K562 treated with DMSO at 1 percent for 12 hours (cell line): Measurements from ENCODE around the gene VWA7. TPM values are rescaled to one million over a fixed set of nuclear protein-coding genes. Genes with fewer than 3 reads are reported as not detected.

Experiments
- total RNA-seq: library from RNA; unstranded; fragments of 300-600 nt; gene quantifications from 2 replicates; pipeline ENCODE4 v1.2.3, GENCODE V29; 2022; ENCODE audit not compliant: insufficient read depth

Gene VWA7, protein sequence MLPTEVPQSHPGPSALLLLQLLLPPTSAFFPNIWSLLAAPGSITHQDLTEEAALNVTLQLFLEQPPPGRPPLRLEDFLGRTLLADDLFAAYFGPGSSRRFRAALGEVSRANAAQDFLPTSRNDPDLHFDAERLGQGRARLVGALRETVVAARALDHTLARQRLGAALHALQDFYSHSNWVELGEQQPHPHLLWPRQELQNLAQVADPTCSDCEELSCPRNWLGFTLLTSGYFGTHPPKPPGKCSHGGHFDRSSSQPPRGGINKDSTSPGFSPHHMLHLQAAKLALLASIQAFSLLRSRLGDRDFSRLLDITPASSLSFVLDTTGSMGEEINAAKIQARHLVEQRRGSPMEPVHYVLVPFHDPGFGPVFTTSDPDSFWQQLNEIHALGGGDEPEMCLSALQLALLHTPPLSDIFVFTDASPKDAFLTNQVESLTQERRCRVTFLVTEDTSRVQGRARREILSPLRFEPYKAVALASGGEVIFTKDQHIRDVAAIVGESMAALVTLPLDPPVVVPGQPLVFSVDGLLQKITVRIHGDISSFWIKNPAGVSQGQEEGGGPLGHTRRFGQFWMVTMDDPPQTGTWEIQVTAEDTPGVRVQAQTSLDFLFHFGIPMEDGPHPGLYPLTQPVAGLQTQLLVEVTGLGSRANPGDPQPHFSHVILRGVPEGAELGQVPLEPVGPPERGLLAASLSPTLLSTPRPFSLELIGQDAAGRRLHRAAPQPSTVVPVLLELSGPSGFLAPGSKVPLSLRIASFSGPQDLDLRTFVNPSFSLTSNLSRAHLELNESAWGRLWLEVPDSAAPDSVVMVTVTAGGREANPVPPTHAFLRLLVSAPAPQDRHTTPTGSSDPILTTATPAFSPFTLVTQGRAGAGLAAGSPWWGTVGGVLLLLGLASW
- total RNA-seq: 1.5 and 6.2 TPM in 2 replicates

DNA sequence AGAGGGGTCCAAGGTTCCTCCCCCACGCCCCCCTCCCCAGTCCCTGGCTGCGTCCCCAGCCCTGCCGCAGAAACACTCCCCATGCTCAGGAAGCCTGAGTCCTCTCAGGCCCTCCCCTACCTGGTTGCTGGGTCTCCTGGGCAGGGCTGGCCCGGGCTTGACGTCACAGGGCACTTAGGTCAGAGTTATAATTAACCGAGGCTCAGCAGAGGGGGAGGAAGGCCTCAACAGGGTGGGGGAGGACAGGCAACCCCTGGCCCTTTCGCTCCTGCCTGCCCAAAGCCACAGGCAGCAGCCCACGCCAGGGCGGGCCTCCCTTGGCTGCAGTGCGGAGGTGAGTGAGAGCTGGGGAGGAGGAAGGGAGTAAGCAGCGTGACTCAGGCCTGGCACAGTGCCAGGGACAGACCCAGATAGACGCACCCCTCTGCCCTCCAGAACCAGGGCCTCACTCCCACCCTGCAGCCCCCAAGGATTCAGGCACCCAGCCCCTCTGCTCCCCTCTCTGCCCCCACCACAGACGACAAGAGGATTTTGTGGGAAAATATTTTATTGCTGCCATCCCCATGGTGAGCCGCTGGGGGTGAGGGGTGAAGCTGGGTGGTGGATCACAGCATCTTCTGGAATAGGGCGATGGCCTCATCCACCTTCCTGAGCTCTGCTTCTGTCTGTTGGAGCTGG lies at the start of gene VWA7:
TSS of gene VWA7 (minus strand) at position 340 of the 678 bp plus-strand sequence. CDS start 549 bp downstream, outside the sequence.

DNA sequence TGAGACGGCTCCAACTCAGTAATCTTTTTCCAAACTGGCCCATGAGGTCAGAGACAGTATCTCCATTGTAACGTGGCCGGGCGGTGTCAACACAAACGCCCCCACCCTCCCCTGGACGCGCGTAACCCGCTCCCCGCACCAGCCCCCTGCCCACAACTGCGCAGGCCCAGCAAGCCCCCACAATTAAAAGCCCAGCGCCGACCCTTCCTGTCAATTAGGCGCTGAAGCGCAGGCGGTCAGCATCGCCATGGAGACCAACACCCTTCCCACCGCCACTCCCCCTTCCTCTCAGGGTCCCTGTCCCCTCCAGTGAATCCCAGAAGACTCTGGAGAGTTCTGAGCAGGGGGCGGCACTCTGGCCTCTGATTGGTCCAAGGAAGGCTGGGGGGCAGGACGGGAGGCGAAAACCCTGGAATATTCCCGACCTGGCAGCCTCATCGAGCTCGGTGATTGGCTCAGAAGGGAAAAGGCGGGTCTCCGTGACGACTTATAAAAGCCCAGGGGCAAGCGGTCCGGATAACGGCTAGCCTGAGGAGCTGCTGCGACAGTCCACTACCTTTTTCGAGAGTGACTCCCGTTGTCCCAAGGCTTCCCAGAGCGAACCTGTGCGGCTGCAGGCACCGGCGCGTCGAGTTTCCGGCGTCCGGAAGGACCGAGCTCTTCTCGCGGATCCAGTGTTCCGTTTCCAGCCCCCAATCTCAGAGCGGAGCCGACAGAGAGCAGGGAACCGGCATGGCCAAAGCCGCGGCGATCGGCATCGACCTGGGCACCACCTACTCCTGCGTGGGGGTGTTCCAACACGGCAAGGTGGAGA lies 38.1 kb upstream of the VWA7 start, which contains the start of the genes HSPA1A and HSPA1L:
TSS of gene HSPA1A (plus strand) at position 519 of the 814 bp plus-strand sequence. CDS start at position 733, 214 bp downstream.
TSS of gene HSPA1L (minus strand) at position 259 of the 814 bp plus-strand sequence. CDS start 3,311 bp downstream, outside the sequence.

DNA sequence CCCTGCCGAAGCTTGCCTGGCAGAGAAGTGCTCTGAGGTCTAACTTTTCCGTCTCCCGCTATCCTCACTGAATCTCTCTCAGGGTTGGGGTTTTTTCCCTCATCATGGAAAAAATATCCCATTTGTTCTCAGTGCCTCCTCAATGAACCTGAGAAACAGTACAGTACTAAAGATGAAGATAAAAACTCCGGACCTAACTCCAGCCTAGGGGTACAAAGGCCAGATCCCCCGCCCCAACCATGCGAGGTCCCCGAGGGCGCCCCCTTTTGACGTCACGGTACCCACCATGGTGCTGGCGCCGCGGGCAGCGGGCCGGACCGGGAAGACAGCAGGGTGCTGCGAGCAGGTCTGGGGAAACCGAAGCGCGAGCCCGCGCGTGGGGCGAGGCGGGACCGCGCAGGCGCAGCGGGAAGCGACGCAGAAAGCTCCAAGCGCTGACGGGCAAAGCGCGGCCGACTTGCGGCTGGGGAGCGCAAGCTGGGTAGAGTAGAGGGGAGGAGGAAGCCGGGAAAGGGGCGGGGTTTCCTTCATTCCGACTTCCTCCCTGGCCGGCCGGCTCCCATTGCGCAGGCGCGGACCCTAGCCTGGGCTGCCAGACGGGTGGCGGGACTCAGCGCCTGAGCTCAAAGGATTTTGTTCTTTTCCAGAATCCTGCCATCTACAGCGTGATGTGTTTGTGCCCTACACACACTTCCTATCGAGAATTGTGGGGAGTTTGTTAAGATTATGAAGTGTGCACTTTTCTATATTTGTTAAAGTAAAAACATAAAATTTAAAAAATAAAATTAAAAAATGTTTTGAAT lies 29.5 kb upstream of the VWA7 start, which contains the start of gene LSM2:
TSS of gene LSM2 (minus strand) at position 497 of the 803 bp plus-strand sequence. CDS start at position 288, 209 bp downstream.

DNA sequence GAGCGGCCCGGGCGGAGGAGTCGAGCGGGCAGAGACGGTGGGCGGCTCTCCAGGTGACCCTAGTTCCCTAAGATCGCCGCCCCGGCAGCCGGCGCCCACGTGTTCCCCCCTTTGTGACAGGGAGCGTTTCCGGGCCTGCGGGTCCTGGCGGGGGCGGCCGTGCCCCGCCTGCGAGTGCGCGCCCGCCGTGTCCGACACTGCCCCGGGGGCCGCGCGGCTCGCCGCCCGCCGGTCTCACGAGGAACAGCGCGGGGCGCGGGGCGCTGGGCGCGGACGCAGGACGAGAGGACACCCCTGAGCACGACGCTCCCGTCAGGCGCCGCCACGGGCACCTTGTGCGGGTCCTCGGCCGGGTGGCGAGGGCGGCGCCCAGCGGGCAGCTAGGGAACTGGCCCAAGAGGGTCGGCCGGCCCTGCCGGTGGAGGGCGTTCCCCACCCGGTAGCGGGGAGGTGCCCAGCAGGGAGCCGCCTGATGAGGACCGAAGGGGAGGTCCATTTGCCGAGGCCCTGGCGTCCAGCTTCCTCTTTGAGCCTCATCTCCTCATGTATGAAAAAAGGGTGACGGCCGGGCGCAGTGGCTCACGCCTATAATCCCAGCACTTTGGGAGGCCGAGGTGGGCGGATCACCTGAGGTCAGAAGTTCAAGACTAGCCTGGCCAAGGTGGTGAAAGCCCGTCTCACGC lies 18.6 kb upstream of the VWA7 start, which contains the start of gene VARS1:
TSS of gene VARS1 (minus strand) at position 137 of the 683 bp plus-strand sequence. CDS start 535 bp downstream, outside the sequence.

DNA sequence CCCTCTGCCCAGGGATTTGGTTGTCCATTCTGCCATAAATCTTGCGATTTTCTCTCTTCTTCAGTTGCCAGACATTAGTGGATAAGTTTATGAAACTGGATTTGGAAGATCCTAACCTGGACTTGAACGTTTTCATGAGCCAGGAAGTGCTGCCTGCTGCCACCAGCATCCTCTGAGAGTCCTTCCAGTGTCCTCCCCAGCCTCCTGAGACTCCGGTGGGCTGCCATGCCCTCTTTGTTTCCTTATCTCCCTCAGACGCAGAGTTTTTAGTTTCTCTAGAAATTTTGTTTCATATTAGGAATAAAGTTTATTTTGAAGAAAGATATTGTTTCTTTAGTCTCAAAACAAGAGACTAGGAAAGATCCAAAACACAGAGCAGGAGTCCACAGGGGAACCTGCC lies 14.8 kb downstream of the VWA7 start, which contains the start of gene SAPCD1:
TSS of gene SAPCD1 (plus strand) at position 301 of the 400 bp plus-strand sequence. CDS start 399 bp downstream, outside the sequence.

DNA sequence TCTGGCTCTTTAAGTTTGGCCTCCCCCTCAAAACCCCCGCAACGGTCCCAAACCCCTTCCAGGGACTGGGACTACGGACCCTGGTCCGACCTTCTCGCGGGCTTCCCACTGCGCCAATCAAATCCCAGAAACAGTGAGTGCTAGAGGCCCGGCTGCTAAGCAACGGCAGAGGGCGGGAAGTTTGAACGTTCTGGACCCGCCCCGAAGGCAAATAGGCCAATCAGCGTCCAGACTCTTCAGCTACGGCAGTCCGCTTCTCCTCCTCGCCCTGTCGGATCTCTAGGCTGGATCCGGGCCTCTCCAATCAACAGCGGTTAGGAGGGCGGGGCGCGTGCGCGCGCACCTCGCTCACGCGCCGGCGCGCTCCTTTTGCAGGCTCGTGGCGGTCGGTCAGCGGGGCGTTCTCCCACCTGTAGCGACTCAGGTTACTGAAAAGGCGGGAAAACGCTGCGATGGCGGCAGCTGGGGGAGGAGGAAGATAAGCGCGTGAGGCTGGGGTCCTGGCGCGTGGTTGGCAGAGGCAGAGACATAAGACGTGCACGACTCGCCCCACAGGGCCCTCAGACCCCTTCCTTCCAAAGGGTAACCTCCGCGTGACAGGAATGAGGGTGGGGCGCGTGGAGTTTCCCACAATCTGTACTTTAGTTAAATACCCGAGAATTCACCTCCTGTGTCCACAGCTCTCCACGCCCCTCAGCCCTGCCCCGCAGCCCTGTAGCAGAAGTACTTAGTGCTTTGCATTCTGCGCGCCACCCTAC lies 37.3 kb downstream of the VWA7 start, which contains the start of gene MSH5:
TSS of gene MSH5 (plus strand) at position 367 of the 758 bp plus-strand sequence. CDS start 462 bp downstream, outside the sequence.

DNA sequence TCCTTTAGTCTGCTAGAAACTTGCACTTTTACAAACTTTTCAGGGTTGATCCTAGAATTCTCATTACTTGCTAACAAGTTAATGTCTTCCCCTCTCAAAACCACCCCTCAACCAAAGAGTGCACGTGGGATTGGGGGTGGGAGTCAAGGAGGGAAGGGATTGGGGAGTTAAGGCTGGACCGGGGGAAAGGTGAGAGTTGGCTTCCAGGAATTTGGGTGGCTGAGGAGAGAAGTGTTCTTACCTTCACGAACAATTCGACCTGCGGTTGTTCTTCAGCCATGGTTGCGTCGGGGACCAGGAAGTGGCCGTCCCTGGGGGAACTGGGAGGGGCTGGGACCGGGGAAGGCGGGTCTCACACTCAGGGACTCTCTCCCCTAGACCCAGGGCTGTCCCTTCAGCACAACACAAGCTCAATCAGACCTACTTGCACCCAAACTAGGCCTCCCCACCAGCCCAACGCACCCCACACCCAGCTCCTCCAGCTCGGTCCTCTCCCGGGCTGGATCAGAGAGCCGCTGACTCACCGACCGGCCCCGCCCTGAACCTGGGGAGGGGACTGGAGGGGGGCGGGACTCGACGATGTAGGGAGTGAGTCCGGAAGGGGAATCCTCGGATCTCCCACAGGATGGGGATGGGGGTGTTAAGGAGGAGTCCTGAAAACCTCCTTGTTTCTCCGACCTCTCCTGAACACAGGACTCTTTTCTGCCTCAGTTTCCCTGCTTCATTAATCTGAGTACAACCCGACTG lies 40.9 kb downstream of the VWA7 start, which contains the start of gene CLIC1:
TSS of gene CLIC1 (minus strand) at position 510 of the 747 bp plus-strand sequence. CDS start at position 280, 230 bp downstream.

DNA sequence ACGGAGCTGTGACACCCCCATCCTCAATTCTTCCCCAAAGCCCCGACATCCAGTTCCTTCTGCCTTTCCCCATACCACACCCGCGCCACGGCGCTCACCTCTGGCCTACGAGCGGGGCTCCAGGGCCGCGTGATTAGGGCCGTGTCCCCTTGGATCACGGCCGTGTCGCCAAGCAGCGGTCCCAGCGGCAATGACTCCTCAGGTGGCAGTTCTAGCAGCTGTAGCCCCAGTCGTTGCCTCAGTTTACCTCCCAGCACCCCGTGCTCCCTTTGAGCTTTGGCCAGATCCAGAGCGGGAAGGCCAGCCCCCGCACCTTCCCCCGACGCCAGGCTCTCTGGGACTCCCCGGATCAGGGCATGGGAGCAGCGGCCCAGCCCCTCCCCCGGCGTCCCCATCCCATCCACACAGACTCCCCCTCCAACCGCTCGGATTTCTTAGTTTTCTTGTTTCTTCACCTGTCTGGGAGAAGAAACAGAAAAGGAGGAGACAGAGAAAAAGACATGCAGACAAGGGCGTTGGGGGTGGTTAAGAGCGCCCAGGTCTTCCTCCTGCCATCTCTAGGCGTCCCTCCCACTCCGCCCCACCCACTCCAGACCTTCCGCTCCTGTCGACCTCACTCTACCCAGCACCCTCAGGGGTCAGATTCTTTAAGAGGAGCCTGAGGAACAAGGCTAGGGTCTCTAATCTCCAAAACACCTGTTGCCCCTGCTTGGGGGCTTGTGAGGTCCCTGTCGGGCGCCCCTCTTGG lies 48.2 kb downstream of the VWA7 start, which contains the start of gene DDAH2:
TSS of gene DDAH2 (minus strand) at position 533 of the 748 bp plus-strand sequence. CDS start at position 395, 138 bp downstream.

DNA sequence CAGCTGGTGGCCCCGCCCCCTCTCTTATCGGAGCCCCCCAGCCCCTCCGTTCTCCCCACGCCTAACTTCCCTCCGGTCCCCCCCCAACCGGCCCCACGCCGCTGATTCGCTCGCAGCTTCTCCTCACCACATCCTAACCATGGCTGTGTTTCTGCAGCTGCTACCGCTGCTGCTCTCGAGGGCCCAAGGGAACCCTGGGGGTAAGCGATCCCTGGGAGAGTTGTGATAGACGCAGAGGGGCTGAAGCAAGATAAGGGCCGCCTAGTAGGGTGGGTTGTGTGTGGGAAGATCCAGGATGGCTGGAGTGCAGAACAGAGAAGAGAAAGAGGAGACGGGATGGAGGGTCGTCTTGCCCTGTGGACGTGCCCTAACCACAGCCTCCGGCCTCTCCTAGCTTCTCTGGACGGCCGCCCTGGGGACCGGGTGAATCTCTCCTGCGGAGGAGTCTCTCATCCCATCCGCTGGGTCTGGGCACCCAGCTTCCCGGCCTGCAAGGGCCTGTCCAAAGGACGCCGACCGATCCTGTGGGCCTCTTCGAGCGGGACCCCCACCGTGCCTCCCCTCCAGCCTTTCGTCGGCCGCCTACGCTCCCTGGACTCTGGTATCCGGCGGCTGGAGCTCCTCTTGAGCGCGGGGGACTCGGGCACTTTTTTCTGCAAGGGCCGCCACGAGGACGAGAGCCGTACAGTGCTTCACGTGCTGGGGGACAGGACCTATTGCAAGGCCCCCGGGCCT lies 53.7 kb downstream of the VWA7 start, which contains the start of gene MPIG6B:
TSS of gene MPIG6B (plus strand) at position 129 of the 735 bp plus-strand sequence. CDS start at position 140, 11 bp downstream.

DNA sequence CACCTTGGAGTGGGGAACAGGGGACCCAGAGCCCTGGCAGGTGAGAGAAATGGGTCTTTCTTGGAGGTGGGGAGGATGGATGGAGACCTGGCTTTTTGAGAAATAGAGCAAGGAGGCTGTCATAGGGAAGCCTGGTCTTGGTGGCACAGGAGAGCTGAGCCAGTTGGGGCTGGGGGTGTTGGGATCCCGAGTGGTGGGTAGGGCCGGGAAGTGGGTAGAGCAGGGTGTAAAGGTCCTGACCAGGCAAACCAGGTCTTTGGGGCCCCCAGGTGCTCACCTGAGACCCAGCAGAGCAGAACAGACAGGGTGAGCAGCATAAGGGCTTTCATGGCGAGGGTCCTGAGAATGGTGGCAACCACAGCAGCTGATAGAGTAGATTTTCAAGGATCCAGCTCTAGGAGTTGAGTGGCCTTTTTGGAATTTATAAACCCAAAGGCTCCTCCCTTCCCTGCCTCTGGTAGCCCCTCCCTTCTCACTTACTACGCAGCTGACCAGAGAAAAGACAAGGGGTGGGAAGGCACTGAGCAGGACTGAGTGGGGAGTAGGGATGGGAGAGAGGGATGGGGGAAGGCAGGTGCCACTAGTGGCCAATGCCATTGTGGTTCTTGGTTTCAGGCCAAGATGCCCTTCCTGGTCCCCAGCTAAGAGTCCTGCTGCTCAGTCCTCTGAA lies 55.6 kb downstream of the VWA7 start, which contains the start of gene LY6G6C:
TSS of gene LY6G6C (minus strand) at position 396 of the 670 bp plus-strand sequence. CDS start at position 329, 67 bp downstream.

Other genes with a start within 250 kb of the VWA7 start
- not detected in 2 replicates for gene MCCD1, start 248.4 kb downstream of the VWA7 start, total RNA-seq
- 110 and 208 TPM in 2 replicates for gene DDX39B, start 235.3 kb downstream of the VWA7 start, total RNA-seq
- gene ATP6V1G2, start 230.7 kb downstream of the VWA7 start, total RNA-seq: not detected in 2 replicates
- gene NFKBIL1, start 229.7 kb downstream of the VWA7 start, total RNA-seq: 65.2 and 74.9 TPM in 2 replicates
- gene LTA, start 205.0 kb downstream of the VWA7 start, total RNA-seq: 1.2 TPM in 1 of 2 replicates, not detected in the other
- not detected in 2 replicates for gene TNF, start 201.8 kb downstream of the VWA7 start, total RNA-seq
- gene LTB, start 194.9 kb downstream of the VWA7 start, total RNA-seq: 1.1 TPM in 1 of 2 replicates, not detected in the other
- 3.7 and 5.1 TPM in 2 replicates for gene LST1, start 191.1 kb downstream of the VWA7 start, total RNA-seq
- gene NCR3, start 184.3 kb downstream of the VWA7 start, total RNA-seq: 2.2 TPM in 1 of 2 replicates, not detected in the other
- 8.8 and 20.6 TPM in 2 replicates for gene AIF1, start 162.1 kb downstream of the VWA7 start, total RNA-seq
- 149 and 261 TPM in 2 replicates for gene PRRC2A, start 156.6 kb downstream of the VWA7 start, total RNA-seq
- gene BAG6, start 124.7 kb downstream of the VWA7 start, total RNA-seq: 285 and 425 TPM in 2 replicates
- gene APOM, start 121.4 kb downstream of the VWA7 start, total RNA-seq: 3.6 and 14.1 TPM in 2 replicates
- 22.4 and 35.6 TPM in 2 replicates for gene C6orf47, start 116.5 kb downstream of the VWA7 start, total RNA-seq
- 48.9 and 50.1 TPM in 2 replicates for gene GPANK1, start 112.3 kb downstream of the VWA7 start, total RNA-seq
- 524 and 598 TPM in 2 replicates for gene CSNK2B, start 111.2 kb downstream of the VWA7 start, total RNA-seq
- gene LY6G5B, start 107.4 kb downstream of the VWA7 start, total RNA-seq: 2.1 and 12.9 TPM in 2 replicates
- not detected in 2 replicates for gene LY6G5C, start 96.3 kb downstream of the VWA7 start, total RNA-seq
- gene ABHD16A, start 74.0 kb downstream of the VWA7 start, total RNA-seq: 80.3 and 103 TPM in 2 replicates
- gene LY6G6F, start 70.5 kb downstream of the VWA7 start, total RNA-seq: not detected in 2 replicates
- not detected in 2 replicates for gene LY6G6D, start 62.0 kb downstream of the VWA7 start, total RNA-seq
- not detected in 2 replicates for gene LY6G6C, start 55.6 kb downstream of the VWA7 start, total RNA-seq
- not detected in 2 replicates for gene MPIG6B, start 54.0 kb downstream of the VWA7 start, total RNA-seq
- 45.6 and 57.2 TPM in 2 replicates for gene DDAH2, start 48.0 kb downstream of the VWA7 start, total RNA-seq
- 1,195 and 1,297 TPM in 2 replicates for gene CLIC1, start 40.8 kb downstream of the VWA7 start, total RNA-seq
- 14.8 and 39.6 TPM in 2 replicates for gene MSH5, start 37.3 kb downstream of the VWA7 start, total RNA-seq
- gene SAPCD1, start 14.7 kb downstream of the VWA7 start, total RNA-seq: 6.8 and 8.2 TPM in 2 replicates
- 86.3 and 98.8 TPM in 2 replicates for gene VARS1, start 18.4 kb upstream of the VWA7 start, total RNA-seq
- 150 and 173 TPM in 2 replicates for gene LSM2, start 29.6 kb upstream of the VWA7 start, total RNA-seq
- 3.4 and 6.2 TPM in 2 replicates for gene HSPA1L, start 38.0 kb upstream of the VWA7 start, total RNA-seq
- 632 and 775 TPM in 2 replicates for gene HSPA1A, start 38.2 kb upstream of the VWA7 start, total RNA-seq
- gene HSPA1B, start 50.4 kb upstream of the VWA7 start, total RNA-seq: 409 and 626 TPM in 2 replicates
- 218 and 311 TPM in 2 replicates for gene NEU1, start 85.5 kb upstream of the VWA7 start, total RNA-seq
- 9.6 and 13.1 TPM in 2 replicates for gene SLC44A4, start 101.7 kb upstream of the VWA7 start, total RNA-seq
- 62.9 and 90.8 TPM in 2 replicates for gene EHMT2, start 120.4 kb upstream of the VWA7 start, total RNA-seq
- gene ZBTB12, start 124.8 kb upstream of the VWA7 start, total RNA-seq: 3.8 and 4.7 TPM in 2 replicates
- 8.2 and 11.3 TPM in 2 replicates for gene C2, start 150.4 kb upstream of the VWA7 start, total RNA-seq
- gene CFB, start 168.8 kb upstream of the VWA7 start, total RNA-seq: 1.1 TPM in 1 of 2 replicates, not detected in the other
- 77.2 and 101 TPM in 2 replicates for gene NELFE, start 181.6 kb upstream of the VWA7 start, total RNA-seq
- 52.5 and 70.7 TPM in 2 replicates for gene SKIC2, start 181.8 kb upstream of the VWA7 start, total RNA-seq
- gene DXO, start 194.8 kb upstream of the VWA7 start, total RNA-seq: 16.1 and 31.2 TPM in 2 replicates
- gene C4A, start 204.7 kb upstream of the VWA7 start, total RNA-seq: 1.9 and 6.4 TPM in 2 replicates
- 3.6 and 5.9 TPM in 2 replicates for gene C4B, start 237.5 kb upstream of the VWA7 start, total RNA-seq